ENCODE data around the gene MACROD1. TPM values are rescaled to one million over a fixed set of nuclear protein-coding genes. Genes with fewer than 3 reads are reported as not detected.
A peak's percentile ranks its signal among the peaks of the same experiment; 100 is the strongest.

The MACROD1 gene
- total RNA-seq, 1 donor from 2014 or later: 26.7 TPM

GRCh38 chr11:64156235-64157011, 9.5 kb downstream of the MACROD1 start:
- H3K4me1 Mint-ChIP-seq (ENCODE audit: low read depth): peaks cover 2% of the 10 kb centered on the region
- H3K9me3 Mint-ChIP-seq: no peaks in the 10 kb centered on the region
- no peak overlapping the region for H3K4me3 Mint-ChIP-seq (ENCODE audit: low read depth)
- peaks cover 3% of the 10 kb centered on the region for H3K27me3 Mint-ChIP-seq (ENCODE audit: low read depth)
- no peak for DNase-seq (ENCODE audit: low spot score)
- no peaks in the 10 kb centered on the region for H3K36me3 Mint-ChIP-seq (ENCODE audit: low read depth)
- intact Hi-C loops (cut with micrococcal nuclease): no loop called here
- no peak overlapping the region for H3K27ac Mint-ChIP-seq

- DNase-seq (ENCODE audit: low spot score): no peak
- H3K4me3 Mint-ChIP-seq (ENCODE audit: low read depth): no peak overlapping the region
- peaks cover 3% of the 10 kb centered on the region for H3K27me3 Mint-ChIP-seq (ENCODE audit: low read depth)
- H3K4me1 Mint-ChIP-seq (ENCODE audit: low read depth): peaks cover 2% of the 10 kb centered on the region
- no peak overlapping the region for H3K27ac Mint-ChIP-seq
- no peaks in the 10 kb centered on the region for H3K9me3 Mint-ChIP-seq
- intact Hi-C loops (cut with micrococcal nuclease): no loop called here
- H3K36me3 Mint-ChIP-seq (ENCODE audit: low read depth): no peaks in the 10 kb centered on the region
Observed at GRCh38 chr11:64153812-64154211, 12.1 kb downstream of the MACROD1 start.

- peaks cover 4% of the 10 kb centered on the region for H3K4me1 Mint-ChIP-seq (ENCODE audit: low read depth)
- H3K4me3 Mint-ChIP-seq (ENCODE audit: low read depth): no peak overlapping the region
- no peak overlapping the region for H3K27ac Mint-ChIP-seq
- peak; percentile 60 for DNase-seq (ENCODE audit: low spot score)
- no peaks in the 10 kb centered on the region for H3K9me3 Mint-ChIP-seq
- intact Hi-C loops (cut with micrococcal nuclease): no loop called here
- no peaks in the 10 kb centered on the region for H3K36me3 Mint-ChIP-seq (ENCODE audit: low read depth)
- H3K27me3 Mint-ChIP-seq (ENCODE audit: low read depth): peaks cover 3% of the 10 kb centered on the region
Observed at GRCh38 chr11:64152841-64153691, 12.8 kb downstream of the MACROD1 start.

GRCh38 chr11:64151337-64151736, 14.6 kb downstream of the MACROD1 start:
- no peak for DNase-seq (ENCODE audit: low spot score)
- H3K4me1 Mint-ChIP-seq (ENCODE audit: low read depth): peaks cover 7% of the 10 kb centered on the region
- intact Hi-C loops (cut with micrococcal nuclease): no loop called here
- no peaks in the 10 kb centered on the region for H3K36me3 Mint-ChIP-seq (ENCODE audit: low read depth)
- H3K27ac Mint-ChIP-seq: no peak overlapping the region
- no peak overlapping the region for H3K4me3 Mint-ChIP-seq (ENCODE audit: low read depth)
- H3K27me3 Mint-ChIP-seq (ENCODE audit: low read depth): peaks cover 3% of the 10 kb centered on the region
- H3K9me3 Mint-ChIP-seq: no peaks in the 10 kb centered on the region

- Mint-ChIP-seq H3K27ac (no peak overlapping the region), H3K9me3 (no peaks in the 10 kb centered on the region), H3K4me1 (ENCODE audit: low read depth) (peaks cover 7% of the 10 kb centered on the region), H3K27me3 (ENCODE audit: low read depth) (peaks cover 3% of the 10 kb centered on the region), H3K4me3 (ENCODE audit: low read depth) (no peak overlapping the region), H3K36me3 (ENCODE audit: low read depth) (no peaks in the 10 kb centered on the region)
- intact Hi-C loops (cut with micrococcal nuclease): no loop called here
- no peak for DNase-seq (ENCODE audit: low spot score)
Observed at GRCh38 chr11:64150481-64151239, 15.3 kb downstream of the MACROD1 start.

- no peak overlapping the region for H3K27ac Mint-ChIP-seq
- no peak for DNase-seq (ENCODE audit: low spot score)
- no peaks in the 10 kb centered on the region for H3K9me3 Mint-ChIP-seq
- peaks cover 3% of the 10 kb centered on the region for H3K27me3 Mint-ChIP-seq (ENCODE audit: low read depth)
- H3K4me1 Mint-ChIP-seq (ENCODE audit: low read depth): peaks cover 7% of the 10 kb centered on the region
- H3K4me3 Mint-ChIP-seq (ENCODE audit: low read depth): no peak overlapping the region
- H3K36me3 Mint-ChIP-seq (ENCODE audit: low read depth): no peaks in the 10 kb centered on the region
- intact Hi-C loops (cut with micrococcal nuclease): no loop called here
Observed at GRCh38 chr11:64150051-64150450, 15.9 kb downstream of the MACROD1 start.

GRCh38 chr11:64148917-64149617, 16.8 kb downstream of the MACROD1 start:
- H3K27ac Mint-ChIP-seq: no peak overlapping the region
- no peaks in the 10 kb centered on the region for H3K36me3 Mint-ChIP-seq (ENCODE audit: low read depth)
- no peaks in the 10 kb centered on the region for H3K27me3 Mint-ChIP-seq (ENCODE audit: low read depth)
- no peak for DNase-seq (ENCODE audit: low spot score)
- peaks cover 8% of the 10 kb centered on the region for H3K4me1 Mint-ChIP-seq (ENCODE audit: low read depth)
- H3K4me3 Mint-ChIP-seq (ENCODE audit: low read depth): no peak overlapping the region
- intact Hi-C loops (cut with micrococcal nuclease): loop anchor here (1.0 to 5.0 kb wide), 3 partner anchors 149 to 382 kb away; partner anchors contain the start of genes MARK2 and ZFTA
- H3K9me3 Mint-ChIP-seq: no peaks in the 10 kb centered on the region

GRCh38 chr11:64148226-64148916, 17.5 kb downstream of the MACROD1 start:
- peak; percentile 44 for DNase-seq (ENCODE audit: low spot score)
- Mint-ChIP-seq H3K36me3 (ENCODE audit: low read depth) (no peaks in the 10 kb centered on the region), H3K4me1 (ENCODE audit: low read depth) (peaks cover 13% of the 10 kb centered on the region), H3K27ac (no peak overlapping the region), H3K4me3 (ENCODE audit: low read depth) (no peak overlapping the region), H3K9me3 (no peaks in the 10 kb centered on the region), H3K27me3 (ENCODE audit: low read depth) (no peaks in the 10 kb centered on the region)
- intact Hi-C loops (cut with micrococcal nuclease): loop anchor here (1.0 to 5.0 kb wide), 3 partner anchors 148 to 381 kb away; partner anchors contain the start of genes MARK2 and ZFTA

GRCh38 chr11:64146036-64146955, 19.6 kb downstream of the MACROD1 start:
- Mint-ChIP-seq H3K9me3 (no peaks in the 10 kb centered on the region), H3K4me3 (ENCODE audit: low read depth) (no peak overlapping the region), H3K27ac (no peak overlapping the region), H3K36me3 (ENCODE audit: low read depth) (no peaks in the 10 kb centered on the region), H3K4me1 (ENCODE audit: low read depth) (peaks cover 11% of the 10 kb centered on the region), H3K27me3 (ENCODE audit: low read depth) (no peaks in the 10 kb centered on the region)
- DNase-seq (ENCODE audit: low spot score): peak; percentile 58
- intact Hi-C loops (cut with micrococcal nuclease): loop anchor here (5.0 kb wide), 1 partner anchor 379 kb away; the partner anchor contains the start of gene ZFTA

GRCh38 chr11:64144587-64145472, 21.1 kb downstream of the MACROD1 start:
- Mint-ChIP-seq H3K4me3 (ENCODE audit: low read depth) (no peak overlapping the region), H3K27ac (no peak overlapping the region), H3K27me3 (ENCODE audit: low read depth) (no peaks in the 10 kb centered on the region), H3K9me3 (no peaks in the 10 kb centered on the region), H3K36me3 (ENCODE audit: low read depth) (no peaks in the 10 kb centered on the region), H3K4me1 (ENCODE audit: low read depth) (peaks cover 11% of the 10 kb centered on the region)
- intact Hi-C loops (cut with micrococcal nuclease): loop anchor here (5.0 kb wide), 1 partner anchor 378 kb away; the partner anchor contains the start of gene ZFTA
- no peak for DNase-seq (ENCODE audit: low spot score)

Data from activated T-helper 2 cell treated with anti-CD3 and anti-CD28 coated beads, Interferon-gamma antibody, Interleukin-2, Interleukin-4, amounts not matched to agents 10 μg/mL and 5 μg/mL and 100 μg/mL, durations not matched to agents 14 hours and 24 hours and 36 hours (primary cell).